ENCODE results near the gene AOPEP. TPM values are rescaled to one million over a fixed set of nuclear protein-coding genes. Genes with fewer than 3 reads are reported as not detected.

The AOPEP gene
- total RNA-seq, 4 donors from 2014 or later: 56.5 to 160 (median 103) TPM

DNA sequence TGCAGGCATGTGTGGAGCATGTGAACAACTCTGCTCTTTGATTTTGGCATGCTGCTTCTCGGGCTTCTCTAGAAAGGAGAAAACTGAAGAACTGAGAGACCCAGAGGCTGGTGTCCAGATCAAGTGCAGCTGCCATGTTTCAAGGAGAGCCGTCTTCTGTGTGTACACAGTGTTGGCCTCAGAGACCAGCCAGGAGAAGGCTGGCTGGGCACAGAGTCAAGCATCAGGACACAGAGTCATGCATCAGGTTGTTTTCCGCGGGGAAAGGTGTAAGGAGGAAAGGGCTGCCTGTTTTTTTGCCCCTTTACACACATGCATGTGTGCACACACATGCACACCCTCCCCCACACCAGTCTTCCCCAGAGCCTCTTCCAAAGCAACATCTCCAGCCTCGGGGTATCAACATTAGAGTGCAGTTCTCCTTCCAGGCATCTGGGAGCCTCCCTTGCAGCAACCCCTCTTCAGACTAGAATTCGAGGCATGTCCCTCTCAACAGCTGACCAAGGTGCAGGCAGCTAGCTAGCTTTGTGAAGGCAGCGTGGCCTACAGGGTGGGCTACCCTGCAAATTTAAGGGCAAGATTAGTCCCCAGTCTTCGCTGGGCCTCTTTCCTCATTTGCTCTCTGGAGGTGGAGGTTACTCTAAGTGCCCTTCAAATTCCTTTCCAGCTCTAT, 180.9 kb downstream of the AOPEP start:
- in situ Hi-C loops (cut with MboI; ENCODE audit: low sequenced_read_pairs in 4 of 4) (no loop called here), intact Hi-C loops (cut with DNase I; ENCODE audit: low total_unique reads) (no loop called here)
- peaks cover 10 to 20% of the 10 kb centered on the region in 2 donors for H3K4me1 ChIP-seq
- H3K9me3 ChIP-seq: no peaks in the 10 kb centered on the region
- no peak for TF ChIP-seq POLR2A (IDR thresholded peaks at IDR 0.05)
- TF ChIP-seq, protein P1, sequence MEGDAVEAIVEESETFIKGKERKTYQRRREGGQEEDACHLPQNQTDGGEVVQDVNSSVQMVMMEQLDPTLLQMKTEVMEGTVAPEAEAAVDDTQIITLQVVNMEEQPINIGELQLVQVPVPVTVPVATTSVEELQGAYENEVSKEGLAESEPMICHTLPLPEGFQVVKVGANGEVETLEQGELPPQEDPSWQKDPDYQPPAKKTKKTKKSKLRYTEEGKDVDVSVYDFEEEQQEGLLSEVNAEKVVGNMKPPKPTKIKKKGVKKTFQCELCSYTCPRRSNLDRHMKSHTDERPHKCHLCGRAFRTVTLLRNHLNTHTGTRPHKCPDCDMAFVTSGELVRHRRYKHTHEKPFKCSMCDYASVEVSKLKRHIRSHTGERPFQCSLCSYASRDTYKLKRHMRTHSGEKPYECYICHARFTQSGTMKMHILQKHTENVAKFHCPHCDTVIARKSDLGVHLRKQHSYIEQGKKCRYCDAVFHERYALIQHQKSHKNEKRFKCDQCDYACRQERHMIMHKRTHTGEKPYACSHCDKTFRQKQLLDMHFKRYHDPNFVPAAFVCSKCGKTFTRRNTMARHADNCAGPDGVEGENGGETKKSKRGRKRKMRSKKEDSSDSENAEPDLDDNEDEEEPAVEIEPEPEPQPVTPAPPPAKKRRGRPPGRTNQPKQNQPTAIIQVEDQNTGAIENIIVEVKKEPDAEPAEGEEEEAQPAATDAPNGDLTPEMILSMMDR (IDR thresholded peaks at IDR 0.05 in 4 of 5, conservative IDR thresholded peaks at IDR 0.05 in 1 of 5): no peak
- ATAC-seq (no peak), DNase-seq (no peak)
- no peaks in the 10 kb centered on the region for H3K36me3 ChIP-seq
- H3K27ac ChIP-seq: peak overlapping the region in 3 of 4 donors; percentile 34 to 77 (median 67)
- no peaks in the 10 kb centered on the region for H3K27me3 ChIP-seq
- H3K4me3 ChIP-seq: no peak overlapping the region

DNA sequence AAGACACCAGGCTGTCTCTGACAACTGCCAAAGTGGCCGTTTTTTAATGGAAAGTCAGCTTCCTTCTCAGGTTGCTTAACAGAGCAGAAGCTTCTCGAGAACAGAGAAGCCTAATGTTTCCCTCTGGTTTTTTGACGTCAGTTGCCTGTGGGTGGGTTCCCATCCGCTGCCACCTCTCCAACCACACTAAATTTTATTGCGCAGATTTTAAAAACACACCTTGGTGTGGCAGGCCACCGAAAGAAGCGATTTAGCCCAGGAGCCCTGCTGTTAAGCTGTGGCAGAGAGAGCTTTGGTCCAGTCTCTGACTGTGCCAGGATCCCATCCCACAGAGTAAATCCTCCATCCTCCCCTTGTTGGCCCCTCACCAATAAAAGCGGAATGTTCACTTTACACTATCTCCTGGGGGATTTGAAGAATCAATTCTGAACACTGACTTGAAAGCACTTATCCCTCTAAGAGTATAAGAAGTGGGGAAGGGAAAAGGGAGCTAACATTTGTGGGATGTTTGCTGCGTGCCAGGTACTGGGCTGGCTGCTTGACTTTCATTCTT, 181.6 kb downstream of the AOPEP start:
- Histone ChIP-seq H3K27me3 (no peaks in the 10 kb centered on the region), H3K9me3 (no peaks in the 10 kb centered on the region), H3K4me1 (peaks cover 9 to 26% of the 10 kb centered on the region in 2 donors), H3K4me3 (no peak overlapping the region), H3K27ac (peak overlapping the region; percentile 22 to 77 (median 50)), H3K36me3 (no peaks in the 10 kb centered on the region)
- DNase-seq: no peak
- intact Hi-C loops (cut with DNase I; ENCODE audit: low total_unique reads): no loop called here
- TF ChIP-seq, protein P1 (IDR thresholded peaks at IDR 0.05 in 4 of 5, conservative IDR thresholded peaks at IDR 0.05 in 1 of 5): no peak
- TF ChIP-seq POLR2A (IDR thresholded peaks at IDR 0.05): no peak
- peak in 1 of 2 donors; percentile 29 for ATAC-seq
- in situ Hi-C loops (cut with MboI; ENCODE audit: low sequenced_read_pairs in 4 of 4): no loop called here

DNA sequence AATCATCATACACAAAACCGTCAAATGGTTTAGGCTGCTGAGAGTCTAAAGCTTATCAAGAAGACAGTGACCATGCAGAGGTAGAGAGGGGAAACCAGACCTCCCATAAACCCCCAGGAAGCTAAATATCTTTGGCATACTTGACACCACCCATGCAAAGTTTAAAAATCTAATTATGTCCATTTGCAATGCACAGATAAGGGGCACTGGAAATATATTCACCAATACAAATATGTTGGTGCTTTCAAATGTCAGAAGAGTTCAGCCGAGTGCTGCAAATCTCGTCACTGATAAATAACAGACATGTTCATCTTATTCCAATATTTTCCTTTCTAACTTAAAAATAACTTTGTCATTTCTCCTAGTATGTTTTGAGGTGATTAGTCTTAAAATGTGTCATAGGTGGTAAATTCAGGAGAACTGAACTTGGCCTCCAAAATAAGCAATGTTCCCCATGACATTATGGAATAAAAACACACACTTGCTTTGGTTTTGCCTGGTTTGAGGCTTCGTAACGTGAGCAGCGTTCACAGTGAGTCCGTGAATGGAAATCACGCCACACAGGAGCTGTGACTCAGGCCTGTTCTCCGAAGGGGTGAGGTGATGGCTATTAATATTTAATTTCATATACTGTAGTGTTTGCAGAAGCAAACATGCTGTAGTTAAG, 182.2 kb downstream of the AOPEP start:
- H3K27ac ChIP-seq: peak overlapping the region in 3 of 4 donors; percentile 34 to 77 (median 67)
- no peaks in the 10 kb centered on the region for H3K9me3 ChIP-seq
- peaks cover 15 to 29% of the 10 kb centered on the region in 2 donors for H3K4me1 ChIP-seq
- TF ChIP-seq, protein P1 (IDR thresholded peaks at IDR 0.05 in 4 of 5, conservative IDR thresholded peaks at IDR 0.05 in 1 of 5): no peak
- no peak for TF ChIP-seq POLR2A (IDR thresholded peaks at IDR 0.05)
- ATAC-seq: peak; percentile 89 to 93
- peak in 1 of 2 donors; percentile 65 for DNase-seq
- in situ Hi-C loops (cut with MboI; ENCODE audit: low sequenced_read_pairs in 4 of 4): no loop called here
- H3K27me3 ChIP-seq: no peaks in the 10 kb centered on the region
- intact Hi-C loops (cut with DNase I; ENCODE audit: low total_unique reads): no loop called here
- no peaks in the 10 kb centered on the region for H3K36me3 ChIP-seq
- H3K4me3 ChIP-seq: no peak overlapping the region

DNA sequence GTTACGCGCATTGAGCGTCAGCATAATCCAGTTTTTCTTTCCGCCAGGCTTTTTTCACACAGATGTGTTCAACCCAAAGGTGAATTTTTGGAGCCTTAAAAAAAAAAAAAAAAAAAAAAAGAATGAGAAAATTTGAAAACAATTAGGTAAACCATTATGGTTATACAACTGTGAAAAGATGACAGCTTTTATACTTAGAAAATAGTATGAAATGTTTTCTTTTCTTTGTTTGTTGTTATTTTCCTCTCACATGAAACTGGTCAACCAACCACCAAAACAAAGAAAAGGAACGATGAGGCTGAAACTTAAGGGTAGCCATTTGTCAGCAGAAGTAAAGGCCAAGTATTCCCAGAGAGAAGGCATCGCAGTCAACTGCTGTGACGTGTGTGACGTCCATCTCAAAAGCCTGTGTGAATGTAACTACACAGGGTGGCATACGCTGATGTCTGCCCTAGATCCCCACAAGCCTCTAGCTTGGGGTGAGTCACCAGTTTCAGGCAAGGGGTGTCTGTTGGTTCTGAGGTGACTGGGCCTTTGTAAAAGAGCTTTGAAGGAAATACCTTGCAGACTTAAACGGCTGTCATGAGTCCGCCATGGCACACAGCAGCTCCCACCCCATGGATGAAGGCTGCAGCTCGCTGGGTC, 182.9 kb downstream of the AOPEP start:
- DNase-seq: no peak

More for the DNA sequence above, 182.9 kb downstream of the AOPEP start:
- intact Hi-C loops (cut with DNase I; ENCODE audit: low total_unique reads): no loop called here
- no peak for TF ChIP-seq POLR2A (IDR thresholded peaks at IDR 0.05)
- TF ChIP-seq, protein P1 (IDR thresholded peaks at IDR 0.05 in 4 of 5, conservative IDR thresholded peaks at IDR 0.05 in 1 of 5): no peak
- Histone ChIP-seq H3K36me3 (no peaks in the 10 kb centered on the region), H3K27ac (peak overlapping the region in 2 of 4 donors; percentile 34 to 77), H3K27me3 (no peaks in the 10 kb centered on the region), H3K9me3 (no peaks in the 10 kb centered on the region), H3K4me3 (no peak overlapping the region), H3K4me1 (peaks cover 21 to 33% of the 10 kb centered on the region in 2 donors)
- in situ Hi-C loops (cut with MboI; ENCODE audit: low sequenced_read_pairs in 4 of 4): no loop called here
- no peak for ATAC-seq
